ENCODE measurements around the gene DYNLT1.

GRCh38 chr6:158666628-158667359, 22.3 kb upstream of the DYNLT1 start:
- TF ChIP-seq CTCF (IDR thresholded peaks at IDR 0.05) (no peak), POLR2A (IDR thresholded peaks at IDR 0.05) (no peak)

Measured in adrenal gland (tissue), 5 donors.